ENCODE data around the gene CDC14A.

GRCh38 chr1:100364697-100365096 lies 12.4 kb downstream of the CDC14A start:
- TF ChIP-seq POLR2A (IDR thresholded peaks at IDR 0.05; ENCODE audit: low read depth, low read length) (no peak), POLR2AphosphoS5 (IDR thresholded peaks at IDR 0.05; ENCODE audit: low read depth, low read length) (no peak), POU2F2 (IDR thresholded peaks at IDR 0.05; ENCODE audit: low read depth, low read length) (no peak), TAF1 (IDR thresholded peaks at IDR 0.05; ENCODE audit: low read depth, low read length) (no peak), SPI1 (IDR thresholded peaks at IDR 0.05; ENCODE audit: low read depth, low read length) (no peak)

All from GM12891 (cell line).